ENCODE measurements around the gene CLGN. TPM values are rescaled to one million over a fixed set of nuclear protein-coding genes. Genes with fewer than 3 reads are reported as not detected.

The CLGN gene
- total RNA-seq, 1 experiment from 2014 or later, result 2.9 TPM

DNA sequence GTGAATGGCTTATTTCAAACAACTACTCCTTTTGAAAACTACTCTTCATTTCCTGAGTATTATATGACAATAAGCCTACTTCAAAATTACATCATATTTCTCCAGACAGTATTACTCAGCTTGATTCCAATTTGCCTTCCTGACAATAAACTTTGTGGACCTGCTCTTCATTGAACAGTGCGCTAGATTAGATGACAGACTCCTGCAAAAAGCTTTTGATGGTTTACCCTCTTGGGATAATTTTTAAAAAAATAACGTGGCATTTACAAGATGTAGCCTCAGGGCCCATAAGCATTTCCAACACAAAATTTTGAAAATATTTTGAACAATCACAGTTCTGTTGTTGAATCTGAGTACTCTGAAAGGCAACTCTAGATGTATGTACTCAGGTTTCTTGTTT, 44.7 kb upstream of the CLGN start:
- H2BK5ac ChIP-seq (ENCODE audit: insufficient read length, low read length), result no peak overlapping the region
- no peak overlapping the region for H3K4ac ChIP-seq (ENCODE audit: low read depth, low read length)
- no peak overlapping the region for H2BK20ac ChIP-seq (ENCODE audit: low read depth, low read length, poor library complexity, severe bottlenecking)
- Mint-ChIP-seq H3K9me3 (no peaks in the 10 kb centered on the region), H3K27me3 (ENCODE audit: low read depth) (peaks cover 2% of the 10 kb centered on the region), H3K36me3 (ENCODE audit: insufficient read depth in 1 of 3, low read depth in 3 of 3) (no peaks in the 10 kb centered on the region), H3K4me1 (peaks cover 0 to 6% of the 10 kb centered on the region in 2 experiments; a peak in 2 of 4 replicates), H3K27ac (no peak overlapping the region), H3K4me3 (no peak overlapping the region)
- H2BK15ac ChIP-seq (ENCODE audit: low read depth, low read length), result no peak overlapping the region
- H4K20me1 ChIP-seq (ENCODE audit: control insufficient read depth, insufficient read depth, insufficient read length), result no peaks in the 10 kb centered on the region
- no peak overlapping the region for H3K18ac ChIP-seq (ENCODE audit: insufficient read length, low read depth, low read length)
- H3K4me2 ChIP-seq (ENCODE audit: insufficient read depth, insufficient read length, low read length), result no peak overlapping the region
- no peak overlapping the region for H3K56ac ChIP-seq (ENCODE audit: insufficient read length, low read depth, low read length)
- TF ChIP-seq, protein P1, sequence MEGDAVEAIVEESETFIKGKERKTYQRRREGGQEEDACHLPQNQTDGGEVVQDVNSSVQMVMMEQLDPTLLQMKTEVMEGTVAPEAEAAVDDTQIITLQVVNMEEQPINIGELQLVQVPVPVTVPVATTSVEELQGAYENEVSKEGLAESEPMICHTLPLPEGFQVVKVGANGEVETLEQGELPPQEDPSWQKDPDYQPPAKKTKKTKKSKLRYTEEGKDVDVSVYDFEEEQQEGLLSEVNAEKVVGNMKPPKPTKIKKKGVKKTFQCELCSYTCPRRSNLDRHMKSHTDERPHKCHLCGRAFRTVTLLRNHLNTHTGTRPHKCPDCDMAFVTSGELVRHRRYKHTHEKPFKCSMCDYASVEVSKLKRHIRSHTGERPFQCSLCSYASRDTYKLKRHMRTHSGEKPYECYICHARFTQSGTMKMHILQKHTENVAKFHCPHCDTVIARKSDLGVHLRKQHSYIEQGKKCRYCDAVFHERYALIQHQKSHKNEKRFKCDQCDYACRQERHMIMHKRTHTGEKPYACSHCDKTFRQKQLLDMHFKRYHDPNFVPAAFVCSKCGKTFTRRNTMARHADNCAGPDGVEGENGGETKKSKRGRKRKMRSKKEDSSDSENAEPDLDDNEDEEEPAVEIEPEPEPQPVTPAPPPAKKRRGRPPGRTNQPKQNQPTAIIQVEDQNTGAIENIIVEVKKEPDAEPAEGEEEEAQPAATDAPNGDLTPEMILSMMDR (conservative IDR thresholded peaks at IDR 0.05), result no peak
- H3K9me3 ChIP-seq (ENCODE audit: control insufficient read depth, low read depth, low read length), result no peaks in the 10 kb centered on the region
- H3K23me2 ChIP-seq (ENCODE audit: insufficient read length, low read depth, low read length, poor library complexity, severe bottlenecking), result no peaks in the 10 kb centered on the region
- H3K14ac ChIP-seq (ENCODE audit: insufficient read depth, low read length), result no peak overlapping the region
- H2AFZ ChIP-seq (ENCODE audit: low read length), result no peak overlapping the region
- no peak overlapping the region for H3K23ac ChIP-seq (ENCODE audit: insufficient read length, low read depth, low read length)
- H3K79me1 ChIP-seq (ENCODE audit: insufficient read depth, low read depth, low read length, poor library complexity, severe bottlenecking), result no peaks in the 10 kb centered on the region
- no peaks in the 10 kb centered on the region for H3K27me3 ChIP-seq (ENCODE audit: insufficient read depth, low read length)
- no peak overlapping the region for H3K27ac ChIP-seq (ENCODE audit: insufficient read length, low read depth, low read length)
- no peak overlapping the region for H2BK12ac ChIP-seq (ENCODE audit: insufficient read length, low read depth, low read length)
- no peak overlapping the region for H3T11ph ChIP-seq (ENCODE audit: low read length)
- no peak overlapping the region for H4K5ac ChIP-seq (ENCODE audit: insufficient read length, low read depth, low read length)
- WGBS (ENCODE audit: extremely low coverage, insufficient read length, low lambda C conversion rate), result no CpG with 5 or more reads among the region's 2 CpGs
- no peak overlapping the region for H4K8ac ChIP-seq (replicated peaks; ENCODE audit: insufficient read length, low read depth, low read length)
- no peak overlapping the region for H4K91ac ChIP-seq (ENCODE audit: insufficient read length, low read depth, low read length)
- no peak for DNase-seq
- H3K9ac ChIP-seq (ENCODE audit: extremely low read depth, insufficient read length, low read length), result no peak overlapping the region
- no peaks in the 10 kb centered on the region for H3K4me1 ChIP-seq (ENCODE audit: insufficient read depth, low read length)
- H2AK5ac ChIP-seq (ENCODE audit: insufficient read length, low read length), result no peak overlapping the region
- no peak overlapping the region for H2BK120ac ChIP-seq (ENCODE audit: low read depth, low read length, poor library complexity, severe bottlenecking)
- H3K79me2 ChIP-seq (ENCODE audit: insufficient read depth, low read length), result no peaks in the 10 kb centered on the region

Data from H9 (cell line).